ENCODE measurements around the gene GSTP1. TPM values are rescaled to one million over a fixed set of nuclear protein-coding genes. Genes with fewer than 3 reads are reported as not detected.

The GSTP1 gene
- total RNA-seq, 4 donors from 2014 or later = 2,883 to 4,990 (median 3,239) TPM

GRCh38 chr11:67630943-67631331, 47.3 kb downstream of the GSTP1 start:
- Histone ChIP-seq H3K4me3 (peak overlapping the region; percentile 56 to 77 (median 64)), H3K27me3 (peaks cover 0 to 9% (median 0%) of the 10 kb centered on the region in 4 donors), H3K9me3 (no peaks in the 10 kb centered on the region), H3K4me1 (peaks cover 17 to 42% (median 24%) of the 10 kb centered on the region in 3 donors), H3K36me3 (no peaks in the 10 kb centered on the region), H3K27ac (peak overlapping the region; percentile 93 to 99 (median 98))
- DNase-seq = no peak
- no peak for TF ChIP-seq POLR2A (IDR thresholded peaks at IDR 0.05)
- TF ChIP-seq, protein P1, sequence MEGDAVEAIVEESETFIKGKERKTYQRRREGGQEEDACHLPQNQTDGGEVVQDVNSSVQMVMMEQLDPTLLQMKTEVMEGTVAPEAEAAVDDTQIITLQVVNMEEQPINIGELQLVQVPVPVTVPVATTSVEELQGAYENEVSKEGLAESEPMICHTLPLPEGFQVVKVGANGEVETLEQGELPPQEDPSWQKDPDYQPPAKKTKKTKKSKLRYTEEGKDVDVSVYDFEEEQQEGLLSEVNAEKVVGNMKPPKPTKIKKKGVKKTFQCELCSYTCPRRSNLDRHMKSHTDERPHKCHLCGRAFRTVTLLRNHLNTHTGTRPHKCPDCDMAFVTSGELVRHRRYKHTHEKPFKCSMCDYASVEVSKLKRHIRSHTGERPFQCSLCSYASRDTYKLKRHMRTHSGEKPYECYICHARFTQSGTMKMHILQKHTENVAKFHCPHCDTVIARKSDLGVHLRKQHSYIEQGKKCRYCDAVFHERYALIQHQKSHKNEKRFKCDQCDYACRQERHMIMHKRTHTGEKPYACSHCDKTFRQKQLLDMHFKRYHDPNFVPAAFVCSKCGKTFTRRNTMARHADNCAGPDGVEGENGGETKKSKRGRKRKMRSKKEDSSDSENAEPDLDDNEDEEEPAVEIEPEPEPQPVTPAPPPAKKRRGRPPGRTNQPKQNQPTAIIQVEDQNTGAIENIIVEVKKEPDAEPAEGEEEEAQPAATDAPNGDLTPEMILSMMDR (IDR thresholded peaks at IDR 0.05) = no peak
- WGBS, 2 donors = 57% methylated on average over 16 of the region's 16 CpGs; no CpG with 5 or more reads in 1 of the 2 donors
- intact Hi-C loops (cut with DNase I) = no loop called here

GRCh38 chr11:67631411-67631810, 47.8 kb downstream of the GSTP1 start:
- Histone ChIP-seq H3K36me3 (no peaks in the 10 kb centered on the region), H3K9me3 (no peaks in the 10 kb centered on the region), H3K4me3 (no peak overlapping the region), H3K4me1 (peaks cover 17 to 42% (median 24%) of the 10 kb centered on the region in 3 donors), H3K27ac (peak overlapping the region in 2 of 4 donors; percentile 93 to 98), H3K27me3 (peaks cover 0 to 9% (median 0%) of the 10 kb centered on the region in 4 donors)
- no peak for TF ChIP-seq POLR2A (IDR thresholded peaks at IDR 0.05)
- TF ChIP-seq, protein P1 (IDR thresholded peaks at IDR 0.05) = no peak
- 69 to 87% methylated on average over 3 of the region's 7 CpGs for WGBS, 2 donors
- no peak for DNase-seq
- intact Hi-C loops (cut with DNase I) = no loop called here

DNA sequence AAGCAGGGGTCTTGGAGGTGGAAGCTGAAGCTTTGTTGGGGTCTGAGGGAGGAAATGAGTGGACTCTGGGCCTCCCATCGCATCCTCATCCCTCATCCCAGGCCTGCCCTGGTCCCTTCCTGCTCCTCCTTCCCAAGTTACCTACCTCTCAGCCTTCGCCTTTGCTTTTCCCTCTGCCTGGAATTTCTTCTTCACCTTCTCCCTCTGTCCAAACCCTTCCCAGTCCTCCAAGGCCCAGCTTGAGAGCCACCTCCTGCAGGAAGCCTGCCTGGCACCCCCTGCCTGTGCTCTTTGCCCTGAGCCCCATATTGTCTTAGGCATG, 48.2 kb downstream of the GSTP1 start:
- H3K4me3 ChIP-seq = no peak overlapping the region
- peaks cover 17 to 42% (median 24%) of the 10 kb centered on the region in 3 donors for H3K4me1 ChIP-seq
- WGBS, 2 donors = 94% methylated on average over 2 of the region's 2 CpGs
- H3K9me3 ChIP-seq = no peaks in the 10 kb centered on the region
- no peaks in the 10 kb centered on the region for H3K36me3 ChIP-seq
- peaks cover 0 to 9% (median 0%) of the 10 kb centered on the region in 4 donors for H3K27me3 ChIP-seq
- no peak overlapping the region for H3K27ac ChIP-seq
- no peak for DNase-seq
- intact Hi-C loops (cut with DNase I) = no loop called here
- TF ChIP-seq POLR2A (IDR thresholded peaks at IDR 0.05) = no peak
- TF ChIP-seq, protein P1 (IDR thresholded peaks at IDR 0.05) = no peak

GRCh38 chr11:67632175-67632981, 48.8 kb downstream of the GSTP1 start:
- peaks cover 0 to 9% (median 0%) of the 10 kb centered on the region in 4 donors for H3K27me3 ChIP-seq
- peaks cover 17 to 36% (median 24%) of the 10 kb centered on the region in 3 donors for H3K4me1 ChIP-seq
- intact Hi-C loops (cut with DNase I) = no loop called here
- DNase-seq = no peak
- no peaks in the 10 kb centered on the region for H3K9me3 ChIP-seq
- H3K36me3 ChIP-seq = no peaks in the 10 kb centered on the region
- no peak overlapping the region for H3K27ac ChIP-seq
- TF ChIP-seq POLR2A (IDR thresholded peaks at IDR 0.05) = no peak
- TF ChIP-seq, protein P1 (IDR thresholded peaks at IDR 0.05) = no peak
- no peak overlapping the region for H3K4me3 ChIP-seq
- 82 to 83% methylated on average over 4 to 5 of the region's 12 CpGs for WGBS, 2 donors

DNA sequence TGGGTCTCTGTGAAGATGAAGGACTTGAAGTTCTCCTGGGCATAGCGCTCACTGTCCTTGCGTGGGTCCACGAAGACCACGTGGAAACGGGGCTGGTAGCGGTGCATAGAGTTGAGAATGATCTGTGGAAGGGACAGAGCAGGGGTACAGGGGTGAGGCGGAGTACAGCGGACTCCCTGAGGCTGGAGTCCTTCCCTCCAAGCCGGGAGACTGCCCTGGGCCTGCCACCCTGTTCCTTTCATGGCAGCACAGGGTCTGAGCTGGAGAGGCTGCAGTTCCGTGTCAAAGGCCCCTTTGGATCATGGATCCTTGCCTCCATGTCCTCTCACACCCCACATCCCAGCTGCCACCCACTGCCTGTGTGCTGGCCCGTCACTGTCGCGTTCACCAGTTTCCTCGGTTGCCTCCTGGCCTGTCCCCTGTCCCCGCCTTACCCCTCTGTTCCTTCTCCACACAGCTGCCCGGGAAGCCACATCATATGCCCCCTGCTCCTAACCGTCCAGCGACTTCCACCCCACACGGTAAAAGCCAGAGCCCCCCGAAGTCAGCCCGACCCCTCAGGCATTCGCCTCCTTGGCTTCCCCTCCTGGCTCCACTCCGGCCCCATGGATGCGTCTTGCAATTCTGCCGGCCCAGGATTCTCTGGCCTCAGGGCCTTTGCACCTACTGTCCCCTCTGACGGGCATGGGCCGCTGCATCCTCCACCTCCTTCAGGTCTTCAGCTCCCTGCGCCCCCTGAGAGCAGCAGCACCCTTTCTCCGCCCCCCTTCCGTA, 49.6 kb downstream of the GSTP1 start:
- Histone ChIP-seq H3K27ac (no peak overlapping the region), H3K27me3 (peaks cover 0 to 9% (median 0%) of the 10 kb centered on the region in 4 donors), H3K9me3 (no peaks in the 10 kb centered on the region), H3K36me3 (no peaks in the 10 kb centered on the region), H3K4me3 (no peak overlapping the region), H3K4me1 (peaks cover 14 to 32% (median 18%) of the 10 kb centered on the region in 3 donors)
- intact Hi-C loops (cut with DNase I) = no loop called here
- WGBS, 2 donors = 87 to 88% methylated on average over 21 to 27 of the region's 30 CpGs
- no peak for TF ChIP-seq POLR2A (IDR thresholded peaks at IDR 0.05)
- TF ChIP-seq, protein P1 (IDR thresholded peaks at IDR 0.05) = no peak
- DNase-seq = no peak
